ENCODE measurements around the gene BPHL.
"Not testable (repeated sequence)": the region's sequence is repeated elsewhere in the genome, so short reads cannot be mapped to it uniquely, and the experiment has no call there.

BPHL gene

DNA sequence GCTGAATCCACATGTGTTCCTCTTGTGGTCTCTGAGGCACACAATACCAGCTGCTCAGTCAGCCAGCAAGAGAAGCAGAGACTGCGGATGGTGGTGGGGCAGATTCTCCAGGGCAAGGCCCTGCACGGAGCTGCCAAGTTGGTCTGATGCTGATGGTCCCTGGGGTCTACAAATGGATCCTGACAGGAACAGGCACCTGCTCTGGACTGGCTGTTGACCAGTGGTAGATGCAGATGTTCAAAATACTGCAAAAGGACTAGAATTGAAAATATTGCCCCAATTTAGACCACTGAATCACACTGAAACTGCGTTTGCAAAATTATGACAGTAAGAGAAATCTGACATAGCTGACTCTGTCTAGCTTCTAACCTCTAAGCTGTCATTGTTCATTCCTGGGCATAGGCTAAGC is 68.5 kb downstream of the BPHL start:
- no peak for DNase-seq

DNA sequence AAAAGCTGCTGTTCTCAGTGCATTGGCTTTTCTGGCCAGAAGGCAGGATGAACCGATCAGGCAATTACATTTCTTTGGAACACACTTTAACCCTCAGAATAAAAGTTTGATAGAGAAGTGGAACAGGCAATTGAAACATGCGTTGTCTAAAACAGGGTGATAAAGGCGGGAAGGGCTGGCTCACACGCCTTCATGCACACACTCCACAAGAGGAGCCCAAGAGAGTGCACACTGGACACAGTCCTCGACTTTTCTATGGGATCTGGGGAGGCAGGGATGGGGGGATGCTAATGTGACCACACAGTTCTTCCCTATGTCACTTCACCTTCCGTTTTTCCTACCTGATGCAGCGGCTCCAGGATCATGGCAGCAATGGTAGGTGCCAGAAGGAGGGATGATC is 69.8 kb downstream of the BPHL start:
- no peak for DNase-seq

DNA sequence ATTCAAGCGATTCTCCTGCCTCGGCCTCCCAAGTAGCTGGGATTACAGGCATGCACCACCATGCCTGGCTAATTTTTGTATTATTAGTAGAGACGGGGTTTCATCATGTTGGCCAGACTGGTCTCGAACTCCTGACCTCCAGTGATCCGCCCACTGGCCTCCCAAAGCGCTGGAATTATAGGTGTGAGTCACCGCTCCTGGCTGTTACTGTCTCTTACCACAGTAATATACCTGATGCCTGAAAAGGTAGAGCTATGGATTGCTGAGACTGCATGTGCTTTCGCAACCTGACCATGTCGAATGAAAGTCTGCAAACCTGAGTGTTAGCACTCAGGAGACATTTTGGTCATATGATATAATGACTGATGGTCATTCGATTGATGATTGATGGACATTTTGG is 70.7 kb downstream of the BPHL start:
- DNase-seq, result not testable (repeated sequence)

DNA sequence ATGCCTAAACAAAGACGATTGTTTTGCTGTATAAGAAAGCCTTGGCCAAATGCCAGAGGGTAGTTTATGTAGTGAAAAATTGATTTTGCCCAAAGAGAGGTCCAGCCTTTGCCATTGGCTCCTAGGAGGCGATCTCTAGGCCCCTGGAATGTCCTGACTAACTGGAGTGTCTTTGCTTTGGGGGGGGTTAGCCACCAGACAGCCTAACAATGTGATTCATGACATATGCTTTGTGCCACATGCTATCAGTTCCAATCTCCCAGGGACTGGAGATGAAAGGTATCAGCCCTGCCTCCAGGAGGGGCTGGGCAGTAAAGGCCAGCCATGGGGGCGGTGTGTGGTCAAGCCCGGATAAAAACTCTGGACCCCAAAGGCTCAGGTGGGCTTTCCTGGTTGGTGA is 71.5 kb downstream of the BPHL start:
- DNase-seq, result no peak

DNA sequence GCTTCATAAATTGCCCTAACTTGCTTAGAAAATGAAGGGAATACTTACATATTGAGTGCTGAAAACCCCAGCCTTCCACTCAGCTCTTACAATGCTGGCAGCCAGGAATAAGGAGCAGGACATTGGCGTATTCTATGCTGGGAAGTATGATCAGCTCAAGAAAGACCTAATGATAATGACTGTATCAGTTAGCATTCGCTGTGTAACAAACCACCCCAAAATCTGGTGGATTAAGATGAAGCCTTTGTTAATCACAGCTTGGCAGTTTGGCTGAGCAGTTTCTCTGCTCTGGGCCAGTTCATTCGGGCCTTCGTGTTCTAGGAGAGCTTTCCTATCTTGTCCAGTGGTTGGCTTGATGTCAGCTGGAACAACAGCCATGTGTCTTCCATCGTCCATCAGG is 72.3 kb downstream of the BPHL start:
- no peak for DNase-seq

DNA sequence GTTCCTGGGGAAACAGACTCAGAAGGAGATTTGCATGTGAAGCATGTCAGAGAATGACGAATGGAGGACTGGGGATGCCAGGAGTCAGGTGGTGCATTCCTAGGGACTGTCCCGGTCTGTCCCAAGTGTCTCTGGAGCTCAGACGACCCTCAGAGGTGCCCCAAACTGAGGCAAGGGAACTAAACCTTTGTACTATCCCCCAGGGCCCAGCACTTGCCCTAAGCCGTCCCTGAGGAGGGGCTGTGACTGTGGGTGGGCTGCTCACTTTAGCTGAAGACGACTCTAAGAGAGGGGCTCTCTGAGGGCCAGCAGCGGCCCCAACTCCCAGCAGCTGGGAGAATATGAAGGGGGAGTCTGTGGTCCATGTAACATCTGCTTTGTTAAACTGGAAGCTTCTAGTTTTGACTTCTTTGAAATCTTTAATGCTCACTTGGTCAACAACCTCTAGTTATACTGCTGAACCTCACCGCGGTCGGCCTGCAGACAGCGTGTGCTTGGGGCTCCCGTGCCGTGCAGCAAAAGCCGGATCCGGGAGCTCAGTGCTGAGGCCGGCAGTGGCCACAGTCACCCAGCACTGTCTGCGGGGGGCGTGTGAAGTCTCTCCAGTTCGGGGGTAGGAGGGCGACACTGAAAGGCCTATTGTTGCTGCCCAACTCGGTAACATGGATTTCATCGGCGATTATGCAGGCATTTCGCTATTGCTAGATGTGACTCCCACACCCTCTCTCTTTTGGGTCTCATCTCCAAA is 74.8 kb downstream of the BPHL start:
- no peak for DNase-seq

DNA sequence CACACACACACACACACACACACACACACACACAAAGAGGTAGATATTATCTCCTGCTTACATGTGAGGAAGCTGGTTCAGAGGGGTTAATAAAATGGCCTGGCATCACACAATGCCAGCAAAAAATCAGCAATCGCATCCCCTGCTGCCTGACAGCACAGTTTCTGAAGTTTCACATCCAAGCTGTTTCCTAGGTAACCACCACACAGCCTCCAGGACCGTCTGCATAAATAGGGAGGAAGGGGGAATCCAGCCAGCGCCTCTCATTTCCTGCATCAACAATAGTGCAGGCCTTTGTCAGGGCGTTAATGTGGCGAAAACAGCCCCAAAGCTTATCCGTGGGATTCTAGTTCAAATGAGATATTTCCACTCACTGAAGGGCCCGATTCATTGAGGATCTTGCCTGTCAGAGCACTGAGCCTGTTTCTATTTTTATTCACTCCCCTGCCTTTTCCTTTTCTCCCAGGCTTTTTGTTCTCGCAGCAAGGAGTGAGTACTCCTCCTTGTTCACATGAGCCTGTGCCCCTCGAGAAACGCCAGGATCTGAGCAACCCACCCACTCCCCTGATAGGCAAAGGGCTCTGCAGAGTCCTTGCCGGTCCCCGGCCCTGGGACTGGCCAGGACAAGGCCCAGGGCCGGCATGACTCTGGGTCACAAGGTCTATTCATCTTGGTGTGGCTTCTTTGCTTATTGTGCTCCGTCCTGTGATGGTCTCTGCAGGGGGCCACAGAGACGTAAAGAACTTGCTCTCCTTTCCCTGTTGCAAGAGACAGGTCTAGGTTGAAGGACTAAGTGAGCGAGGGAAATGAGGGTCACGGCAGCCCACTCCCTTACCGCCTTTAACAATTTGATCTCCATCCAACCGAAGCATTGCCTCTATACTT is 76.3 kb downstream of the BPHL start:
- DNase-seq, result no peak

DNA sequence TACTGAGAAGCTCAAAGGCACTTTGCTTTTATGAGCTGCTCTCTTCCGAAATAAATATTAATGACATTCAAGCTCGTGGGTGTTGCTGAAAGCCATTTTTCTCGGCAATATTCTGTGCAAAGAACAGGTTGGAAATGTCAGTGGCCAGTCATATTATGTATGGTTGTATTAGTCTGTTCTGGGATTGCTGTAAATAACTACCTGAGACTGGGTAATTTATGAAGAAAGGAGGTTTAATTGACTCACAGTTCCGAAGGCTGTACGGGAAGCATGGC is 76.8 kb downstream of the BPHL start:
- DNase-seq, result no peak

DNA sequence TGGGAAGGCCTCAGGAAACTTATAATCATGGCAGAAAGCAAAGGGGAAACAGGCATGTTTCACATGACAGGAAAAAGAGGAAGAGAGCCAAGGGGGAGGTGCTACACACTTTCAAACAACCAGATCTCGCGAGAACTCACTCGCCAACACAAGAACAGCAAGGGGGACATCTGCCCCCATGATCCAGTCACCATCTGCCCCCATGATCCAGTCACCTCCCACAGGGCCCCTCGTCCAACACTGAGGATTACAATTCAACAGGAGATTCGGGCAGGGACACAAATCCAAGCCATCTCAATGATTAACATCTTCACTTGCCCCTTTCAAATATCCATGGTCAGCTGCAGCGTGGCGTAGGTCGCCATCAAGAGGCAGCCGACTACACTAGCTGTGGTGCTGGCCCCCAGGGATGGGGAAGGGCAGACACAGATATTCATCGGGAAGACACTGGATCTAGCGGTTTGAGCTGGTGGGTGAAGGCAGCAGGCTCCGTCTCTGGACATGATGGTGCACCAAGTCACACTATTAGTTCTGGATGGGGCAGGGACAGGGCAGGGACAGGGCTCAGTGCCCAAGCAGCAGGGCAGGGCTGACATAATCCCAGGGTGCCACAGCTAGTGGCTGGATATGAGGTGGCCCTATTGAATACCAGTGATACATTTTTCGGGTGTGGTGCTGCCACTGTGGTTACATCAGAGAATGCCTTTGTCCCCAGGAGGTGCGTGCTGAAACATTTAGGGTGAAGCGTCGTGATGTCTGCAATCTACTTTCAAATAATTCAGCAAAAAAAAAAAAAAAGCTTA is 77.4 kb downstream of the BPHL start:
- DNase-seq, result no peak

DNA sequence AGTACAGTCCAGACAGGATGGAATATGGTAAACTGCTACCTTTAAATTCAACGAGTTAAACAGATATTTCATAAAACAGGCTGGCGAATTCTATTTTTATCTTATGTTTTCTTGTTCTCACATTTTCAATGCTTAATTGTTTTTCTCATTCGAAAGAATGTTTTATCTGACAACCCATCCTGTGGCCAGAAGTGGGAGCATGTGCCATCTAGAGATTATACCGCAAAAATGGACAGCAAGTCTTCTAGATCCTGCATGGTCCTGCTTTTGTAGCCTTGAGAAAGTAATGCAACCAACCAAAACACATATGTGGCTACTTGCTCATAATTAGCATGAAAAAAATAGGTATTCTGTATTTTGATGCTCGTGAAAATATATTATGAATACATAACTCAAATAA is 78.3 kb downstream of the BPHL start:
- no peak for DNase-seq

DNA sequence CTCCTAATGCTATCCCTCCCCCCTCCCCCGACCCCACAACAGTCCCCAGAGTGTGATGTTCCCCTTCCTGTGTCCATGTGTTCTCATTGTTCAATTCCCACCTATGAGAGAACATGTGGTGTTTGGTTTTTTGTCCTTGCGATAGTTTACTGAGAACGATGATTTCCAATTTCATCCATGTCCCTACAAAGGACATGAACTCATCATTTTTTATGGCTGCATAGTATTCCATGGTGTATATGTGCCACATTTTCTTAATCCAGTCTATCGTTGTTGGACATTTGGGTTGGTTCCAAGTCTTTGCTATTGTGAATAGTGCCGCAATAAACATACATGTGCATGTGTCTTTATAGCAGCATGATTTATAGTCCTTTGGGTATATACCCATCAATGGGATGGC is 79.2 kb downstream of the BPHL start:
- DNase-seq, result not testable (repeated sequence)

DNA sequence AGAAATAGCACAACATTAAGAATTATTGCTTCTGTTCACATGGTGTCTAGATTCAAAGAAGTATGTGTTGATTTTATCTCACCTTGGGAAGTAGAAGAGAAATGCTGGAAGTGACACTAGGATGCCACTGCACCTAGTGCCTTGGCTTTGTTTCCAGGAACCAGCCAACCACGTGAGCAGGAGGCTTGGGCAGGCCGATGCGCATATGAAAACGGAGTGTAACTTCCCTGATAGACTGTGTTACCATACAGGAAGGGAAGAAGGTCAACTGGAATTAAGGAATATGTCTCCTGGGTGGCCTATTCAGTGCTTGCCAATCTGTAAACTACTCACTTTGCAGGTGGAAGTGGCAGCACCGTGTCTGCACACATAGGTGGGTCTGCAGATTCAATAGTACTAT is 80.9 kb downstream of the BPHL start:
- no peak for DNase-seq

DNA sequence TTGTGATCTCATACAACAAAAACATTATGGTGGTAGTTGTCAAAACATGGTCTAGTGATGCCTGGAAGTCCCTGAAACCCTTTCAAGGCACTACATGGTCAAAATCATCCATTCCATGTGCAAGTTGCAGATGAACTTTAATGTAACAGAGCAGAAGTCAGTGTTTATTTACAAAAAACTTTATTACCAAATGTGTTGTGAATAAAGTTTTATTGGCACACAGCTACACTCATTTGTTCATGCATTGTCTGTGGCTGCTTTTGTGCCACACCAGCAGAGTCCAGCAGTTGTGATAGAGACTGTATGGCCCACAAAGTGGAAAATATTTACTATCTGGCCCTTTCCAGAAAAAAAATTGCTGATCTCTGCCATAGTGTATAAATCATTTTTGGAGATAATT is 82.2 kb downstream of the BPHL start:
- DNase-seq, result no peak

DNA sequence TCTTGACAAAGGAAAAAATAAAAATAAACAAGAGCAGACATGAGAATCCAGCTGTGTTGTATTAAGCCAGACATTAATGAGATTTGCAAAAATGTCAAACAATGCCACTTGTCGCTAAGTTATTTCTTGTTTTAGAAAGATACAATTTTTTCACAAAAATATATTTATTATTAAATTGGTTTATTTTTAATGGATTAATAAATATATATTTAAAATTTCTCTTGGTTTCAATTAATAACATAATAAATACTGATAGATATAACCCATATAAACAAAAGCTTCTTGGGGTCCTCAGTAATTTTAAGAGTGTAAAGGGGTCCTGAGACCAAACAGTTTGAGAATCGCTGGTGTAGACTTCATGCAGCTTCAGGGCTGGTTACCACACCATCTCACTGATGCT is 82.9 kb downstream of the BPHL start:
- DNase-seq, result no peak
